Fibroblast of mammary gland (primary cell): Measurements from ENCODE around the gene UNG.
"Not testable (repeated sequence)": the region's sequence is repeated elsewhere in the genome, so short reads cannot be mapped to it uniquely, and the experiment has no call there.

Source experiments
- DNase-seq: peaks from one replicate; pipeline ENCODE4 v3.0.0-alpha.2; 2010; ENCODE audit warnings: low read depth
- H3K4me3 ChIP-seq: 2 replicates; pipeline ENCODE4 v1.5.1; 2011; ENCODE audit warnings: low read depth, mild to moderate bottlenecking, low read length, moderate library complexity; ENCODE audit not compliant: control insufficient read depth
- CTCF ChIP-seq: conservative IDR thresholded peaks from 2 replicates; pipeline ENCODE4 v1.5.1; 2011; ENCODE audit warnings: low read depth, low read length, inconsistent platforms; ENCODE audit not compliant: control insufficient read depth, insufficient read depth

The UNG gene

GRCh38 chr12:109097435-109098182 lies at the start of gene UNG:
Gene UNG (plus strand): TSS chr12:109097597. CDS start chr12:109097680, 83 bp downstream.
- peak within 1 kb of the TSS; percentile 78 for H3K4me3 ChIP-seq
- peak; percentile 91 for DNase-seq
- no peak for TF ChIP-seq CTCF

- H3K4me3 ChIP-seq, DNase-seq: not testable (repeated sequence)
Observed at GRCh38 chr12:109048706-109049105, 48.7 kb upstream of the UNG start.

GRCh38 chr12:109049794-109050193 lies 47.6 kb upstream of the UNG start:
- not testable (repeated sequence) for DNase-seq, H3K4me3 ChIP-seq

GRCh38 chr12:109052097-109052413 lies 45.3 kb upstream of the UNG start:
- TF ChIP-seq CTCF: no peak
- peak overlapping the region; percentile 91 for H3K4me3 ChIP-seq
- no peak for DNase-seq

GRCh38 chr12:109052414-109053323 lies 44.7 kb upstream of the UNG start, which contains the start of gene USP30:
Gene USP30 (plus strand): TSS chr12:109052576. CDS start chr12:109052679, 103 bp downstream.
- peak; percentile 84 for DNase-seq
- no peak for TF ChIP-seq CTCF
- H3K4me3 ChIP-seq: peak within 1 kb of the TSS; percentile 91

GRCh38 chr12:109053382-109054123 lies 43.8 kb upstream of the UNG start:
- peak overlapping the region; percentile 91 for H3K4me3 ChIP-seq
- no peak for TF ChIP-seq CTCF
- DNase-seq: peak; percentile 5

- not testable (repeated sequence) for H3K4me3 ChIP-seq, DNase-seq
Observed at GRCh38 chr12:109054124-109054513, 43.3 kb upstream of the UNG start.

- no peak overlapping the region for H3K4me3 ChIP-seq
- DNase-seq: no peak
- no peak for TF ChIP-seq CTCF
Observed at GRCh38 chr12:109054520-109054919, 42.9 kb upstream of the UNG start.
